HepG2 (cell line): ENCODE results near the gene DUSP5. TPM values are rescaled to one million over a fixed set of nuclear protein-coding genes. Genes with fewer than 3 reads are reported as not detected.

Experiments
- ATAC-seq: fragments of 200-7000 bp; cut with Tn5 transposase; 3 replicates; pipeline ENCODE4 v1.9.1; 2020; ENCODE audit warnings: mild to moderate bottlenecking, moderate library complexity
- BruUV-seq: library from RNA; stranded (reverse); fragments of 400-500 nt; replicated peaks from 2 replicates; lab custom pipeline; 2021; lab: Mats Ljungman, UMichigan
- CTCF ChIA-PET: fragments of 300-600 bp; formaldehyde crosslinking; extraction: SDS; loops from one replicate; lab custom pipeline; 2021; ENCODE audit warnings: low total read pairs, inconsistent platforms, low intra/inter-chr PET ratio; lab: Yijun Ruan, JAX
- POLR2A ChIA-PET: fragments of 350-600 bp; sonication (Branson Sonifier 250); formaldehyde crosslinking; loops from one replicate; lab custom pipeline; 2020; ENCODE audit warnings: antibody characterized with exemption, inconsistent platforms; lab: Yijun Ruan, JAX
- DNase-seq: peaks from one replicate; pipeline ENCODE4 v3.0.0-alpha.2; 2015; ENCODE audit warnings: low spot score
- FAIRE-seq: peaks from 3 replicates; lab custom pipeline; 2011; peaks lifted over from hg19 to GRCh38; lab: Jason Lieb, UNC
- H2AFZ ChIP-seq: one replicate; pipeline ENCODE4 v1.6.1; 2011; ENCODE audit warnings: low read length, inconsistent platforms
- H3K27ac ChIP-seq: fragments of 300-600 bp; 3 replicates; pipeline ENCODE4 v1.8.0; 2011; ENCODE audit warnings: mixed run types, mild to moderate bottlenecking, mixed read lengths, low read length, inconsistent platforms; ENCODE audit not compliant: insufficient read depth; ENCODE audit errors: extremely low read length
- H3K27me3 ChIP-seq, 2 experiments: fragments of 200-600 bp in 1 of 2; 2 replicates in 1 of 2; 3 replicates in 1 of 2; pipeline versions ENCODE4 v1.6.0 to v1.8.0; 2011; ENCODE audit warnings: low read length in 2 of 2, mild to moderate bottlenecking in 2 of 2, moderate library complexity in 2 of 2, inconsistent platforms in 1 of 2; ENCODE audit not compliant: insufficient read depth in 2 of 2, control insufficient read depth in 1 of 2
- H3K36me3 ChIP-seq, 2 experiments: fragments of 200-600 bp in 1 of 2; replicated peaks in 1 of 2; 2 replicates in 1 of 2; 3 replicates in 1 of 2; pipeline versions ENCODE4 v1.5.1 to v1.8.0; 2011; ENCODE audit warnings: low read length in 2 of 2, inconsistent platforms in 1 of 2; ENCODE audit not compliant: insufficient read depth in 2 of 2, control insufficient read depth in 1 of 2
- H3K4me1 ChIP-seq: 2 replicates; pipeline ENCODE4 v1.5.1; 2012; ENCODE audit warnings: low read length, inconsistent platforms; ENCODE audit not compliant: insufficient read depth
- H3K4me2 ChIP-seq: 2 replicates; pipeline ENCODE4 v1.6.0; 2011; ENCODE audit warnings: low read depth, low read length, inconsistent platforms
- H3K4me3 ChIP-seq, 3 experiments: fragments of 200-600 bp in 1 of 3; sonication (generic), shearing (Covaris generic) in 1 of 3; replicated peaks in 1 of 3; 2 replicates each; pipeline ENCODE4 v1.5.1; 2011 to 2016; ENCODE audit warnings: low read length in 3 of 3, inconsistent platforms in 2 of 3, low read depth in 2 of 3, mild to moderate bottlenecking in 2 of 3, control low read depth in 1 of 3, mixed read lengths in 1 of 3; ENCODE audit not compliant: insufficient read depth in 1 of 3
- H3K79me2 ChIP-seq: one replicate; pipeline ENCODE4 v1.6.1; 2011; ENCODE audit warnings: low read length, inconsistent platforms; ENCODE audit not compliant: insufficient read depth
- H3K9ac ChIP-seq: 2 replicates; pipeline ENCODE4 v1.6.0; 2011; ENCODE audit warnings: mild to moderate bottlenecking, low read depth, low read length, inconsistent platforms; ENCODE audit not compliant: insufficient read depth
- H3K9me3 ChIP-seq: 2 replicates; pipeline ENCODE4 v1.5.1; 2012; ENCODE audit warnings: mild to moderate bottlenecking, low read length
- H4K20me1 ChIP-seq: 2 replicates; pipeline ENCODE4 v1.6.0; 2011; ENCODE audit warnings: inconsistent platforms, mild to moderate bottlenecking, low read length, moderate library complexity; ENCODE audit not compliant: insufficient read depth
- GFI1 ChIP-seq: sonication (generic); formaldehyde crosslinking; IDR thresholded peaks from 2 replicates; pipeline ENCODE4 v1.5.0; 2020; ENCODE audit warnings: missing genetic modification reagents, mild to moderate bottlenecking, borderline replicate concordance
- MTA3 ChIP-seq: sonication (generic); formaldehyde crosslinking; IDR thresholded peaks from 2 replicates; pipeline ENCODE4 v1.4.0; 2020; ENCODE audit warnings: missing genetic modification reagents
- POLR2AphosphoS5 ChIP-seq: IDR thresholded peaks from 2 replicates; pipeline ENCODE4 v1.6.1; 2012; ENCODE audit warnings: low read depth, low read length
- RAD51 ChIP-seq: fragments of 450-650 bp; IDR thresholded peaks from 2 replicates; pipeline ENCODE4 v1.6.1; 2016; ENCODE audit warnings: borderline replicate concordance
- SNAI1 ChIP-seq: sonication (generic); formaldehyde crosslinking; IDR thresholded peaks from 2 replicates; pipeline ENCODE4 v1.5.0; 2020; ENCODE audit warnings: mild to moderate bottlenecking, missing genetic modification reagents, borderline replicate concordance
- SP5 ChIP-seq: IDR thresholded peaks from 2 replicates; pipeline ENCODE4 v1.6.1; 2016; ENCODE audit warnings: low read depth, borderline replicate concordance
- TFAP4 ChIP-seq: sonication (generic); IDR thresholded peaks from 2 replicates; pipeline ENCODE4 v1.6.1; 2016; ENCODE audit warnings: low read depth, borderline replicate concordance
- U2AF1 ChIP-seq: fragments of 200-400 bp; formaldehyde crosslinking; optimal IDR thresholded peaks from 2 replicates; pipeline ENCODE3; 2017; ENCODE audit warnings: mild to moderate bottlenecking, low read depth, low read length
- ZBTB1 ChIP-seq: sonication (generic); formaldehyde crosslinking; IDR thresholded peaks from 2 replicates; pipeline ENCODE4 v1.4.0; 2020; ENCODE audit warnings: missing genetic modification reagents, borderline replicate concordance
- ZFP62 ChIP-seq: sonication (generic); formaldehyde crosslinking; IDR thresholded peaks from 2 replicates; pipeline ENCODE4 v1.4.0; 2020; ENCODE audit warnings: missing genetic modification reagents
- ZNF510 ChIP-seq: sonication (generic); formaldehyde crosslinking; IDR thresholded peaks from 2 replicates; pipeline ENCODE4 v1.4.0; 2020; ENCODE audit warnings: low read depth, mild to moderate bottlenecking, missing genetic modification reagents
- ZNF781 ChIP-seq: sonication (generic); formaldehyde crosslinking; IDR thresholded peaks from 2 replicates; pipeline ENCODE4 v1.5.1; 2020; ENCODE audit warnings: borderline replicate concordance, mild to moderate bottlenecking, missing genetic modification reagents; ENCODE audit errors: not compliant biosample characterization
- WGBS: methylation state at CpG from one replicate; pipeline ENCODE4 v1.1.6; 2017; ENCODE audit warnings: low lambda C conversion rate; 5-methylcytosine and 5-hydroxymethylcytosine counted together
- in situ Hi-C: cut with HindIII; loops from 2 replicates; pipeline ENCODE4 v1.10.0; 2017; ENCODE audit warnings: low pct_unique_long_range_greater_than_20kb; ENCODE audit not compliant: extremely low pct_ligation_motif_present
- intact Hi-C: fragments of 100-400 bp; cut with micrococcal nuclease; formaldehyde crosslinking; loops from one replicate; pipeline ENCODE4 v1.10.0; 2022; ENCODE audit not compliant: unreplicated experiment
- polyA plus RNA-seq, 8 experiments: library from polyadenylated mRNA; depleted of rRNA in 3 of 8; stranded (reverse) in 7 of 8; unstranded in 1 of 8; fragments of >200 nt; fragmentation: Illumina TruSeq in 4 of 8; extraction: Trizol in 4 of 8; gene quantifications; 2 replicates each; pipeline versions ENCODE4 v1.2.1 to v1.2.3, GENCODE V29; 2011 to 2016; ENCODE audit warnings: low read depth in 4 of 8, missing spikeins in 1 of 8, mixed read lengths in 1 of 8; ENCODE audit not compliant: insufficient read depth in 1 of 8
- total RNA-seq, 5 experiments: library from RNA; depleted of rRNA; stranded (reverse); fragments of >200 nt; fragmentation: Illumina TruSeq; extraction: Trizol; gene quantifications; 2 replicates each; pipeline ENCODE4 v1.2.3, GENCODE V29; 2016; ENCODE audit warnings: low read depth in 1 of 5
- TF ChIP-seq, protein P1 (sequence below): IDR thresholded peaks from 2 replicates; pipeline ENCODE4 v1.6.1; 2016; ENCODE audit warnings: missing biosample characterization, missing genetic modification reagents, low read depth
- TF ChIP-seq, protein P2 (sequence below): sonication (generic); formaldehyde crosslinking; IDR thresholded peaks from 2 replicates; pipeline ENCODE4 v1.5.0; 2020; ENCODE audit warnings: missing genetic modification reagents

Gene DUSP5
- total and polyA plus RNA-seq, 2 of the 13 experiments (the other 11 are each of a cell fraction or from before 2014, with no cell fraction given), result 1.4 to 3.7 TPM

GRCh38 chr10:110479710-110480109 is 18.0 kb upstream of the DUSP5 start:
- no peaks in the 10 kb centered on the region for H4K20me1 ChIP-seq
- ChIA-PET CTCF (no interaction called here), POLR2A (no interaction called here)
- BruUV-seq, result no TSS peak
- H3K4me1 ChIP-seq, result no peaks in the 10 kb centered on the region
- 11% methylated on average over 1 of the region's 1 CpG for WGBS
- no peaks in the 10 kb centered on the region for H3K36me3 ChIP-seq
- H2AFZ ChIP-seq, result no peak overlapping the region
- DNase-seq, result no peak
- H3K27me3 ChIP-seq, result no peaks in the 10 kb centered on the region; a peak in 1 of 5 replicates
- no peak overlapping the region for H3K4me2 ChIP-seq
- no peak overlapping the region for H3K4me3 ChIP-seq
- no peak overlapping the region for H3K9ac ChIP-seq
- no peak for TF ChIP-seq MTA3 (CRISPR knock-in tag)
- no peak for TF ChIP-seq SP5 (CRISPR knock-in tag)
- TF ChIP-seq, protein P1, sequence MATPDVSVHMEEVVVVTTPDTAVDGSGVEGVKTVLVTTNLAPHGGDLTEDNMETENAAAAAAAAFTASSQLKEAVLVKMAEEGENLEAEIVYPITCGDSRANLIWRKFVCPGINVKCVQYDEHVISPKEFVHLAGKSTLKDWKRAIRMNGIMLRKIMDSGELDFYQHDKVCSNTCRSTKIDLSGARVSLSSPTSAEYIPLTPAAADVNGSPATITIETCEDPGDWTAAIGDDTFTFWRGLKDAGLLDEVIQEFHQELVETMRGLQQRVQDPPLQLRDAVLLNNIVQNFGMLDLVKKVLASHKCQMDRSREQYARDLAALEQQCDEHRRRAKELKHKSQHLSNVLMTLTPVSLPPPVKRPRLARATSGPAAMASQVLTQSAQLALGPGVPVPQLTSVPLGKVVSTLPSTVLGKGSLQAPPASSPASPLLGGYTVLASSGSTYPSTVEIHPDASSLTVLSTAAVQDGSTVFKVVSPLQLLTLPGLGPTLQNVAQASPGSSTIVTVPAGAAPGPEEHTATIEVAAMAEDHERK (CRISPR knock-in tag), result no peak
- TF ChIP-seq ZNF510, result no peak
- TF ChIP-seq TFAP4, result no peak
- no peak for TF ChIP-seq POLR2AphosphoS5
- TF ChIP-seq, protein P2, sequence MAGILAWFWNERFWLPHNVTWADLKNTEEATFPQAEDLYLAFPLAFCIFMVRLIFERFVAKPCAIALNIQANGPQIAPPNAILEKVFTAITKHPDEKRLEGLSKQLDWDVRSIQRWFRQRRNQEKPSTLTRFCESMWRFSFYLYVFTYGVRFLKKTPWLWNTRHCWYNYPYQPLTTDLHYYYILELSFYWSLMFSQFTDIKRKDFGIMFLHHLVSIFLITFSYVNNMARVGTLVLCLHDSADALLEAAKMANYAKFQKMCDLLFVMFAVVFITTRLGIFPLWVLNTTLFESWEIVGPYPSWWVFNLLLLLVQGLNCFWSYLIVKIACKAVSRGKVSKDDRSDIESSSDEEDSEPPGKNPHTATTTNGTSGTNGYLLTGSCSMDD (CRISPR knock-in tag), result no peak
- no peak for TF ChIP-seq SNAI1 (CRISPR knock-in tag)
- TF ChIP-seq U2AF1, result no peak
- TF ChIP-seq ZNF781 (CRISPR knock-in tag), result no peak
- TF ChIP-seq GFI1 (CRISPR knock-in tag), result no peak
- no peak for TF ChIP-seq ZFP62 (CRISPR knock-in tag)
- TF ChIP-seq ZBTB1 (CRISPR knock-in tag), result no peak
- no peak for TF ChIP-seq RAD51
- TF ChIP-seq, all 625 proteins: peak for 0
- in situ Hi-C loops (no loop called here), intact Hi-C loops (loop anchor here (5.0 kb wide), 1 partner anchor 413 kb away; no protein-coding TSS in a partner anchor)
- no peak for ATAC-seq
- Histone ChIP-seq H3K9me3 (no peaks in the 10 kb centered on the region), H3K27ac (no peak overlapping the region), H3K79me2 (no peaks in the 10 kb centered on the region)
- no peak for FAIRE-seq
